HEK293T (cell line): Measurements from ENCODE around the gene KSR2.

Experiments used
- CTCF ChIA-PET: fragments of 350-600 bp; formaldehyde crosslinking; extraction: SDS; loops from one replicate; lab custom pipeline; 2021; ENCODE audit warnings: antibody characterized with exemption, inconsistent platforms; lab: Yijun Ruan, JAX
- POLR2A ChIA-PET: fragments of 350-600 bp; formaldehyde crosslinking; extraction: SDS; loops from one replicate; lab custom pipeline; 2020; ENCODE audit warnings: antibody characterized with exemption, inconsistent platforms; lab: Yijun Ruan, JAX
- DNase-seq: peaks from one replicate; pipeline ENCODE4 v3.0.0; 2012; ENCODE audit warnings: mixed read lengths; ENCODE audit errors: extremely low spot score
- ARNT ChIP-seq: fragments of 450-650 bp; IDR thresholded peaks from 2 replicates; pipeline ENCODE4 v1.6.1; 2017; ENCODE audit warnings: mild to moderate bottlenecking
- BHLHE40 ChIP-seq: fragments of 450-650 bp; IDR thresholded peaks from 2 replicates; pipeline ENCODE4 v1.6.1; 2016; ENCODE audit warnings: mild to moderate bottlenecking, moderate library complexity, borderline replicate concordance
- CTBP1 ChIP-seq: fragments of 450-650 bp; IDR thresholded peaks from 2 replicates; pipeline ENCODE4 v1.6.1; 2016; ENCODE audit warnings: borderline replicate concordance
- ELF4 ChIP-seq: fragments of 450-650 bp; IDR thresholded peaks from 2 replicates; pipeline ENCODE4 v1.6.1; 2017; ENCODE audit warnings: antibody characterized with exemption
- FOXA1 ChIP-seq: fragments of 450-650 bp; IDR thresholded peaks from 2 replicates; pipeline ENCODE4 v1.6.1; 2016; ENCODE audit warnings: mild to moderate bottlenecking
- FOXK2 ChIP-seq: fragments of 450-650 bp; IDR thresholded peaks from 2 replicates; pipeline ENCODE4 v1.6.1; 2016; ENCODE audit warnings: mild to moderate bottlenecking
- FOXM1 ChIP-seq: fragments of 450-650 bp; IDR thresholded peaks from 2 replicates; pipeline ENCODE4 v1.6.1; 2017; ENCODE audit warnings: mild to moderate bottlenecking, borderline replicate concordance
- HDGF ChIP-seq: fragments of 450-650 bp; IDR thresholded peaks from 2 replicates; pipeline ENCODE4 v1.6.1; 2017; ENCODE audit warnings: antibody characterized with exemption, borderline replicate concordance
- L3MBTL2 ChIP-seq: fragments of 450-650 bp; conservative IDR thresholded peaks from 2 replicates; pipeline ENCODE4 v1.6.1; 2016; ENCODE audit warnings: mild to moderate bottlenecking
- LEF1 ChIP-seq: fragments of 450-650 bp; IDR thresholded peaks from 2 replicates; pipeline ENCODE4 v1.6.1; 2017; ENCODE audit warnings: mild to moderate bottlenecking, borderline replicate concordance
- NFRKB ChIP-seq: fragments of 450-650 bp; IDR thresholded peaks from 2 replicates; pipeline ENCODE4 v1.6.1; 2016; ENCODE audit warnings: mild to moderate bottlenecking, moderate library complexity
- SP1 ChIP-seq: fragments of 450-650 bp; IDR thresholded peaks from 2 replicates; pipeline ENCODE4 v1.6.1; 2017
- SUZ12 ChIP-seq: fragments of 450-650 bp; IDR thresholded peaks from 2 replicates; pipeline ENCODE4 v1.6.1; 2016; ENCODE audit warnings: mild to moderate bottlenecking
- TARDBP ChIP-seq: fragments of 450-650 bp; IDR thresholded peaks from 2 replicates; pipeline ENCODE4 v1.6.1; 2016
- ZNF384 ChIP-seq: fragments of 450-650 bp; IDR thresholded peaks from 2 replicates; pipeline ENCODE4 v1.6.1; 2016
- TF ChIP-seq, protein P1 (sequence below): fragments of 450-650 bp; IDR thresholded peaks from 2 replicates; pipeline ENCODE4 v1.6.1; 2016

The KSR2 gene

DNA sequence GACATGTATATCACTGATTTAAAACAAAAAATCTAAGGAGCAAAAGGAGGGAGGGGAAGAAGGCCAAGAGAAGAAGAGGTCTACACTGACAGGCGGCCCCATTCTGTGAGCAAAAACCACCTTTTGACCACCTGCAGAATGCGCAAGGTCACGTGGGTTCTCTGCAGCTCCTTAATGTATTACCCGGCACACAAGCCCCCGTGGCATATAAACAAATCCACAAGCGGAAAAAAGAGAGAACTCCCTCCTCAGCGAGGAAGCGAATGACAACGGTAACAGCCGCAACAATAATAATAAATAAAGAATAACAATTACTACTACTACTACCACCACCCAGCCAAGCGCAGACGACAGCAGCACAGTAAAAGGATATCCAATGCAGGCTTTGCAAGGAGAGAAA lies 1.3 kb downstream of the KSR2 start:
- no peak for DNase-seq
- POLR2A ChIA-PET, result no interaction called here
- CTCF ChIA-PET, result no interaction called here

DNA sequence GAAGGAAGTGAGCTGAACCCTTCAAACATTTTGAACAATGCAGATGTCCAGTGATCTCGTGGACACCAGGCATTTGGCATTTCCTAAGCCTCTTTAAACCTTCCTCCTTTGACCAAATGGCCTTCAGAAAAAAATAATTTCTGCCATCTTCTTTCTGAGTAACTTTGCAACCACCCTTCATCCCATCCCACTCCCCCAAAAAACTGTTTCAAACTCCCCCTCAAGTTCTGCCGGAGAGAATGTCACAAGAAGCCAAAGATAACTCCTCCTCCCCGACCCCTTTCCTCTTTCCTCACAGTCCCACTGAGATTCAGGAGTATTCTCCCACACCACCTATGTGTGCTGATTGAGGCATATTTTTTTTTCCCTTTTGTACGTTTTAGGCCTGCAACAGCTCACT lies 1.7 kb downstream of the KSR2 start:
- DNase-seq, result no peak
- POLR2A ChIA-PET, result no interaction called here
- TF ChIP-seq ARNT, result no peak
- TF ChIP-seq ZNF384, result no peak
- TF ChIP-seq SP1, result no peak
- no peak for TF ChIP-seq CTBP1
- TF ChIP-seq HDGF, result no peak
- TF ChIP-seq NFRKB, result no peak
- no peak for TF ChIP-seq L3MBTL2
- TF ChIP-seq BHLHE40, result no peak
- TF ChIP-seq FOXK2, result no peak
- TF ChIP-seq FOXM1, result no peak
- TF ChIP-seq TARDBP, result no peak
- CTCF ChIA-PET, result no interaction called here

More for the DNA sequence above, 1.3 kb downstream of the KSR2 start:
- TF ChIP-seq ELF4, result no peak
- no peak for TF ChIP-seq L3MBTL2
- no peak for TF ChIP-seq FOXA1
- TF ChIP-seq CTBP1, result no peak
- TF ChIP-seq FOXK2, result no peak
- TF ChIP-seq NFRKB, result no peak
- TF ChIP-seq TARDBP, result no peak
- no peak for TF ChIP-seq SUZ12
- no peak for TF ChIP-seq ARNT
- TF ChIP-seq ZNF384, result no peak
- TF ChIP-seq BHLHE40, result no peak
- TF ChIP-seq SP1, result no peak
- no peak for TF ChIP-seq LEF1

DNA sequence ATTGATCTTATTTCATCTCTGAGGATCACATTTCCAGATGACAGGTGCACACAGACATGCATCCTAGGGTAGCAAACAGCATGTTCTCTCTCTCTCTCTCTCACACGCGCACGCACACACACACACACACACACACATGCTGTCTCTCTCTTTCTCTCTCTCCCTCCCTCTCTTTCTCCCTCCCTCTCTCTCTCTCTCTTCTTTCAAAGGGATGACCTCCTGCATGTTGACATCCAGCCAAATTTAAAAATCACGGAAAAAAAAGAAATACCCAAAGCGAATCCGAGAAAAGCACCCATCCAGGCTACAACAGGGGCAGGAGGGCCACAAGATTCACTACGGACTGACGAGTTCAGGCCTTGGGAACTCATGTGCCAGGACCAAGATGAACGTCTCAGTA lies 2.3 kb downstream of the KSR2 start:
- no peak for DNase-seq
- TF ChIP-seq NFRKB (no peak), L3MBTL2 (no peak), HDGF (no peak), FOXK2 (no peak), FOXM1 (no peak), TARDBP (no peak)
- CTCF ChIA-PET, result interaction anchor here (0.6 to 0.7 kb wide), 2 partner anchors 117 to 481 kb away, joined by 3 read pairs; no protein-coding TSS in a partner anchor
- POLR2A ChIA-PET, result no interaction called here

DNA sequence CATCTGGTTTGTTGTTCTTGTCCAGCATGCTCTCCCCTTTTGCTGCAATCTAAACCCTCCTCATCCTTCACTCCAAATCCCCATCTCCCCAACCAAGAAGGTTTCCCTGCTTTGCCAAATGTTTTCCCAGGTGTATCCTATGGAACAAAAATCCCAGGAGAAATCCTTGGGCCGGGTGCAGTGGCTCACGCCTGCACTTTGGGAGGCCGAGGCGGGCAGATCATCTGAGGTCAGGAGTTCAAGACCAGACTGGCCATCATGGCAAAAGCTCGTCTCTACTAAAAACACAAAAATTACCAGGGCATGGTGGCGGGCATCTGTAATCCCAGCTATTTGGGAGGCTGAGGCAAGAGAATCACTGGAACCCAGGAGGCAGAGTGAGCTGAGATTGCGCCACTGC lies 5.0 kb downstream of the KSR2 start:
- TF ChIP-seq, protein P1, sequence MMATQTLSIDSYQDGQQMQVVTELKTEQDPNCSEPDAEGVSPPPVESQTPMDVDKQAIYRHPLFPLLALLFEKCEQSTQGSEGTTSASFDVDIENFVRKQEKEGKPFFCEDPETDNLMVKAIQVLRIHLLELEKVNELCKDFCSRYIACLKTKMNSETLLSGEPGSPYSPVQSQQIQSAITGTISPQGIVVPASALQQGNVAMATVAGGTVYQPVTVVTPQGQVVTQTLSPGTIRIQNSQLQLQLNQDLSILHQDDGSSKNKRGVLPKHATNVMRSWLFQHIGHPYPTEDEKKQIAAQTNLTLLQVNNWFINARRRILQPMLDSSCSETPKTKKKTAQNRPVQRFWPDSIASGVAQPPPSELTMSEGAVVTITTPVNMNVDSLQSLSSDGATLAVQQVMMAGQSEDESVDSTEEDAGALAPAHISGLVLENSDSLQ, result no peak
- TF ChIP-seq CTBP1 (no peak), TARDBP (no peak), L3MBTL2 (no peak), ARNT (no peak), LEF1 (no peak), FOXA1 (no peak), ZNF384 (no peak), NFRKB (no peak), BHLHE40 (no peak), SUZ12 (no peak), SP1 (no peak)
- POLR2A ChIA-PET, result no interaction called here
- DNase-seq, result no peak
- CTCF ChIA-PET, result no interaction called here

DNA sequence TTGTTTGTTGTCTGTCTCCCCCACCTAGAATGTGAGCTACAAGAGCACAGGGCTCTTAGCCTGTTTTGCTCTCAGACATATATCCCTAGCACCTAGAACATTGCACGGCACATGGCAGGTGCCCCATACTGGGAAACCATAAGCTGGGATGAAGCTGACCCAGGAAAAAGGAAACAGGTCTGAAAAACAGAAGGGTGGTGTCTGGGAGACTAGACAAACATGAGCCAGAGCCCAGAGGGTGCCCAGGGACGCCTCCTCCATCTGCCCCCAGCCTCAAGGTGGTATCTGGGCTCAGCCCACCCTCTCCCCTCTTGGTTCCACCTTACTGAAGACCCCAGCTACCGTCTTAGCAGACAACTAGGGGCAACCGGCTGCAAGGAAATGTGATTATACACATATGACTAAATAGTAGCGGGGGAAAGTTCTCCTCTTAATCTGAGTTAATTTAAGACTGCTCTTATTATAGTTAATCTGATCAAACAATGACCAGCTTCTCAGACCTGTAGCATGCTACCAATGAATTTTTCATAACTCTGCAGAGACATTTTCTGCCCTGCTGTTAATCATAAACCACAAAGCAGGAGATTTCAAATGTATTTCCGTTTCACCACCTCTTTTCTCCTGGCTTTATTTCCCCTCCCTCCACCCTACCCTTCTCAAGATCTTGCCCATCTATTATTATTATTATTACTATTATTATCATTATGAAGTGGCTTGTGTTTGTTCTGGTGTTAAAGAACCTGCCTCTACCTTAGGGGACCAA lies 31.9 kb downstream of the KSR2 start:
- POLR2A ChIA-PET, result no interaction called here
- DNase-seq, result no peak
- TF ChIP-seq TARDBP (no peak), FOXM1 (no peak), BHLHE40 (no peak), L3MBTL2 (no peak), FOXA1 (no peak), ZNF384 (no peak), SP1 (no peak), ARNT (no peak), FOXK2 (no peak), SUZ12 (no peak), HDGF (no peak), CTBP1 (no peak), LEF1 (no peak), NFRKB (no peak), ELF4 (no peak)
- TF ChIP-seq, protein P1, result no peak
- CTCF ChIA-PET, result no interaction called here

DNA sequence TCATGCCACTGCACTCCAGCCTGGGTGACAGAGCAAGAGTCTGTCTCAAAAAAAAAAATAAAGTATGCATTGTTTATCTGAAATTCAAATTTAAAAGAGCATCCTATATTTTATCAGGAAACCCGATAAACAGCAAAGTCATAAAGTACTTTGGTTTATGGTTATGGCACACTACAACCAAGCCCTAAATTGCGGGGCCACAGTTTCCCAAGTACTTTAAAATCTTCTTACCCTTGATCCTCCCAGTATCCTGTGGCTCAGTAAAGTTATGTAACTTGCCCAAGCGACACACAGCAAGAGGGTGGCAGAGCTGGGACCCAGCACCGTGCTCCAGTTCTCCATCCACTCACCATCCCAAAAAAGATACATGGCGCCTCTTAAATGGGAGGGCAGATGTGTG lies 35.2 kb downstream of the KSR2 start:
- no peak for DNase-seq
- POLR2A ChIA-PET, result no interaction called here
- CTCF ChIA-PET, result no interaction called here
- TF ChIP-seq FOXM1, result no peak
- TF ChIP-seq HDGF, result no peak
- no peak for TF ChIP-seq ZNF384
- TF ChIP-seq CTBP1, result no peak
- no peak for TF ChIP-seq FOXK2
- TF ChIP-seq SUZ12, result no peak
- TF ChIP-seq BHLHE40, result no peak
- TF ChIP-seq LEF1, result no peak
- TF ChIP-seq L3MBTL2, result no peak
- no peak for TF ChIP-seq FOXA1
- TF ChIP-seq SP1, result no peak
- no peak for TF ChIP-seq ELF4
- TF ChIP-seq TARDBP, result no peak
